ENCODE data around the gene GARRE1.

Gene GARRE1

GRCh38 chr19:34291235-34291634 is 36.9 kb downstream of the GARRE1 start:
- DNase-seq (ENCODE audit: low read depth) = no peak

- DNase-seq (ENCODE audit: low read depth) = no peak
Observed at GRCh38 chr19:34295103-34295502, 40.7 kb downstream of the GARRE1 start.

GRCh38 chr19:34298891-34299520 is 44.7 kb downstream of the GARRE1 start:
- no peak for DNase-seq (ENCODE audit: low read depth)

- no peak for DNase-seq (ENCODE audit: low read depth)
Observed at GRCh38 chr19:34299576-34299975, 45.2 kb downstream of the GARRE1 start.

- no peak for DNase-seq (ENCODE audit: low read depth)
Observed at GRCh38 chr19:34300380-34300779, 46.0 kb downstream of the GARRE1 start.

GRCh38 chr19:34300962-34301361 is 46.6 kb downstream of the GARRE1 start:
- DNase-seq (ENCODE audit: low read depth) = no peak

Measured in activated T-cell treated with anti-CD3 and anti-CD28 coated beads for 24 hours (primary cell).